GM12801 (cell line): ENCODE data around the gene ADGRL1.

Experiments
- TF ChIP-seq, protein P1 (sequence below): IDR thresholded peaks from one replicate; pipeline ENCODE4 v1.5.1; 2011; ENCODE audit warnings: control low read depth; ENCODE audit not compliant: insufficient read length; ENCODE audit errors: extremely low read depth

Gene ADGRL1

DNA sequence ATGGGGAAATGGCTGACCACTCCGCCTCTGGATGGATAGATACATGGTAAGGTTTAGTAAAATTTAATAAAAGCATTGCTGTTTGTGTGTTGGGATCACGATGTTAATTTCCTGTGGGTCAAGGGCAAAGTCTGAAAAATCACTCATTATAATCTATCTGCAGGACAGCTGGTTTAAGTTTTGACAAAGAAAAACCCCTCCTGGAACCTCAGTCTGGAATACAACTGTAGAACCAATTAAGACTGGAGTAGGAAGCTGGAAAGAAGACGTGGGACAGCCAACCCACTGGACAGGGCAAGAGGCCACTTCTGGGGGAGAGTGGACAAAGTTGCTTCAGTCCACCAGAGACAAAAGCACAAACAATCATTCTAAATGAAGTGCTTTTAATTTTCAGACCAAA is 86.8 kb downstream of the ADGRL1 start:
- TF ChIP-seq, protein P1, sequence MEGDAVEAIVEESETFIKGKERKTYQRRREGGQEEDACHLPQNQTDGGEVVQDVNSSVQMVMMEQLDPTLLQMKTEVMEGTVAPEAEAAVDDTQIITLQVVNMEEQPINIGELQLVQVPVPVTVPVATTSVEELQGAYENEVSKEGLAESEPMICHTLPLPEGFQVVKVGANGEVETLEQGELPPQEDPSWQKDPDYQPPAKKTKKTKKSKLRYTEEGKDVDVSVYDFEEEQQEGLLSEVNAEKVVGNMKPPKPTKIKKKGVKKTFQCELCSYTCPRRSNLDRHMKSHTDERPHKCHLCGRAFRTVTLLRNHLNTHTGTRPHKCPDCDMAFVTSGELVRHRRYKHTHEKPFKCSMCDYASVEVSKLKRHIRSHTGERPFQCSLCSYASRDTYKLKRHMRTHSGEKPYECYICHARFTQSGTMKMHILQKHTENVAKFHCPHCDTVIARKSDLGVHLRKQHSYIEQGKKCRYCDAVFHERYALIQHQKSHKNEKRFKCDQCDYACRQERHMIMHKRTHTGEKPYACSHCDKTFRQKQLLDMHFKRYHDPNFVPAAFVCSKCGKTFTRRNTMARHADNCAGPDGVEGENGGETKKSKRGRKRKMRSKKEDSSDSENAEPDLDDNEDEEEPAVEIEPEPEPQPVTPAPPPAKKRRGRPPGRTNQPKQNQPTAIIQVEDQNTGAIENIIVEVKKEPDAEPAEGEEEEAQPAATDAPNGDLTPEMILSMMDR, result no peak

DNA sequence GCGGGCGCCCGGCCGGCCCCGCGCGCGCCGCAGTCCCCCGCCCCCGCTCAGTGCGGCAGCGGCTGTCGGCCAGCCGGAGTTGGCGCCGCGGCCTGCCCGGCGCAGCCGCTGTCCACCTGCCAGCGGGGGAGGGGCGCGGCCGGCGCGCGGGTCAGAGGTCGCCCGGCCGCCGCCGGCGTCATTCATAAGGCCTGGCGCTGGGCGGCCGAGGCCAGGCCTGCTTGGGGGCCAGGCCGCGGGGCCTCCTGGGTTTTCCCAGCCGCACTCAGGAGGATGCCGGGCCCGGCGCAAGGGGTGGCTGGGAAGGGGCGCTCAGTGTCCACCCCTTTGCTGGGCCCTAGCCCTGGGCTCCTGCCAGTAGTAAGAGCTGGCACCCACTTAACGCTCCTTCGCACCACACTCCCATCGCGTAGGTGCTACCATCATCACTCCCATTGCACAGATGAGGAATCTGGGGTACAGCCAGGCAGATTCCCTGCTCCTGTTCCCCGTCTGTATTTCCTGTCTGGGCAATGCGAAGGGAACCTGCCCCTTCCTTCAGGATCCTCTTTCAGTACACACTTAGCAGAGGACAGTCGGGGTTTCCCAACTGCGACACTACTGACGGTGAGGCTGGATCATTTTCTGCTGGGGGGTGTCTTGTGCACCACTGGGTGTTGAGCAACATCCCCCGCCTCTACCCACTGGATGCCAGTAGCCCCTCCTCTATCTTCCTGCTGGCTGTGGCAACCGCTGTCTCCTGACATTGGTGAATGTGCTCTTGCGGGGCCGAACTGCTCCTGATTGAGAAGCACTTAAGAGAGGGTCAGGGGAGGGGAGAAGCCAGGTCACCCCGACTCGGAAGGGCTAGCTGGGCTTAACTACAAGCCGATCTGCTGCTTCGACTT is 87.6 kb downstream of the ADGRL1 start:
- TF ChIP-seq, protein P1, result no peak

GRCh38 chr19:14117668-14118164 is 88.3 kb downstream of the ADGRL1 start, which contains the start of gene PRKACA:
Gene PRKACA, minus strand, starts transcription at chr19:14117762. Its CDS starts 215 bp downstream, at chr19:14117547.
- TF ChIP-seq, protein P1, result no peak

- TF ChIP-seq, protein P1, result no peak
Observed at GRCh38 chr19:14116918-14117578, 88.9 kb downstream of the ADGRL1 start.

- TF ChIP-seq, protein P1, result no peak
Observed at GRCh38 chr19:14116525-14116917, 89.4 kb downstream of the ADGRL1 start.

GRCh38 chr19:14115756-14116155 is 90.2 kb downstream of the ADGRL1 start:
- TF ChIP-seq, protein P1, result no peak

DNA sequence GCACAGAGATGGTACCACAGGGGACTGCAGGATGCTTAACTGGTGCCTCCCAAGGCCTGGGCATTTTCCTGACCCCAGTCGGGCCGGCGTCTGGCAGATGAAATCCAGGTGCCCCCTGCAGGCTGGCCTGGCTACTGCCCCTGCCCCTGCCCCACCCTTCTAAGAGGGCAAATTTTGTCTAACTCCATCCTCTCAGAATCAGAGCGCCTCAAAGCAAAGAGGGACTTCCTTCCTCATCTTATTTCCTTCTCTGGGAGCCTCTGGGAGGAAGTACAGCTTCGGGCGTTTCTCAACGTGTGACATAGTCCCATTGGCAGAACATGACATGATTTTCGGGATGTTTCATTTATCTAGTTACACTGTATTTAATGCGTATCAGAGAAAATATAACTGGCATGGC is 91.1 kb downstream of the ADGRL1 start:
- TF ChIP-seq, protein P1, result no peak
